ENCODE measurements around the gene ZMIZ1.

The ZMIZ1 gene

GRCh38 chr10:79298403-79299244, 229.9 kb downstream of the ZMIZ1 start:
- peak; percentile 72 to 91 for DNase-seq

GRCh38 chr10:79299397-79300241, 230.9 kb downstream of the ZMIZ1 start:
- no peak for DNase-seq

- no peak for DNase-seq
These were observed 231.9 kb downstream of the ZMIZ1 start for GRCh38 chr10:79300711-79301110.

GRCh38 chr10:79301754-79302530, 233.2 kb downstream of the ZMIZ1 start:
- DNase-seq = no peak

GRCh38 chr10:79303631-79304478, 235.1 kb downstream of the ZMIZ1 start:
- DNase-seq = no peak

GRCh38 chr10:79304479-79305087, 235.8 kb downstream of the ZMIZ1 start:
- no peak for DNase-seq

GRCh38 chr10:79305515-79305914, 236.7 kb downstream of the ZMIZ1 start:
- no peak for DNase-seq

GRCh38 chr10:79305988-79306387, 237.2 kb downstream of the ZMIZ1 start:
- no peak for DNase-seq

- no peak for DNase-seq
These were observed 238.0 kb downstream of the ZMIZ1 start for GRCh38 chr10:79306644-79307220.

- no peak for DNase-seq
These were observed 239.2 kb downstream of the ZMIZ1 start for GRCh38 chr10:79308016-79308415.

GRCh38 chr10:79308969-79309665, 240.4 kb downstream of the ZMIZ1 start:
- no peak for DNase-seq

- DNase-seq = no peak
These were observed 241.6 kb downstream of the ZMIZ1 start for GRCh38 chr10:79310200-79310865.

- DNase-seq = no peak
These were observed 242.3 kb downstream of the ZMIZ1 start for GRCh38 chr10:79310911-79311573.

- no peak for DNase-seq
These were observed 243.0 kb downstream of the ZMIZ1 start for GRCh38 chr10:79311581-79312407.

GRCh38 chr10:79312601-79313187, 243.9 kb downstream of the ZMIZ1 start:
- DNase-seq = no peak

- DNase-seq = no peak
These were observed 244.6 kb downstream of the ZMIZ1 start for GRCh38 chr10:79313320-79313719.

- DNase-seq = no peak
These were observed 245.2 kb downstream of the ZMIZ1 start for GRCh38 chr10:79313911-79314439.

Measured in inflammatory macrophage treated with lipopolysaccharide for 1 hour (primary cell).